HEK293 (cell line): ENCODE results near the gene PAK2.

Experiments
- CTCF ChIP-seq: fragments of 450-650 bp; formaldehyde crosslinking; IDR thresholded peaks from 2 replicates; pipeline ENCODE4 v1.5.1; 2016; ENCODE audit warnings: missing biosample characterization, missing genetic modification characterization
- KLF1 ChIP-seq: fragments of 450-650 bp; formaldehyde crosslinking; IDR thresholded peaks from 2 replicates; pipeline ENCODE4 v1.5.1; 2016; ENCODE audit warnings: missing biosample characterization, missing genetic modification characterization
- MYNN ChIP-seq: fragments of 450-650 bp; formaldehyde crosslinking; IDR thresholded peaks from 2 replicates; pipeline ENCODE4 v1.5.1; 2016; ENCODE audit warnings: missing biosample characterization, missing genetic modification characterization, borderline replicate concordance
- MZF1 ChIP-seq: fragments of 450-650 bp; formaldehyde crosslinking; IDR thresholded peaks from 2 replicates; pipeline ENCODE4 v1.5.1; 2017; ENCODE audit warnings: missing biosample characterization, missing genetic modification characterization, borderline replicate concordance
- ZBTB10 ChIP-seq: fragments of 450-650 bp; formaldehyde crosslinking; IDR thresholded peaks from 2 replicates; pipeline ENCODE4 v1.5.1; 2016; ENCODE audit warnings: missing biosample characterization, missing genetic modification characterization
- ZFP37 ChIP-seq: fragments of 450-650 bp; formaldehyde crosslinking; IDR thresholded peaks from 2 replicates; pipeline ENCODE4 v1.5.1; 2016; ENCODE audit warnings: missing biosample characterization, missing genetic modification characterization
- ZNF660 ChIP-seq: fragments of 450-650 bp; IDR thresholded peaks from 2 replicates; pipeline ENCODE4 v1.5.1; 2018; ENCODE audit warnings: missing biosample characterization, mild to moderate bottlenecking, missing genetic modification characterization
- ZNF76 ChIP-seq: fragments of 450-650 bp; formaldehyde crosslinking; IDR thresholded peaks from 2 replicates; pipeline ENCODE4; 2016; ENCODE audit warnings: low read depth, missing biosample characterization, missing genetic modification characterization, borderline replicate concordance
- ZSCAN18 ChIP-seq: fragments of 450-650 bp; formaldehyde crosslinking; IDR thresholded peaks from 2 replicates; pipeline ENCODE4 v1.5.1; 2016; ENCODE audit warnings: missing biosample characterization, missing genetic modification characterization

GRCh38 chr3:196737655-196738054 lies 2.0 kb upstream of the PAK2 start:
- TF ChIP-seq CTCF (no peak), MZF1 (tag by site-specific recombination) (no peak), ZFP37 (tag by site-specific recombination) (no peak), ZSCAN18 (tag by site-specific recombination) (no peak), KLF1 (tag by site-specific recombination) (no peak), ZBTB10 (tag by site-specific recombination) (no peak), ZNF660 (tag by site-specific recombination) (no peak), MYNN (tag by site-specific recombination) (no peak), ZNF76 (tag by site-specific recombination) (no peak)
